PC-3 (cell line): ENCODE data around the gene COL19A1.

Experiments used
- EZH2 ChIP-seq: fragments of 300-600 bp; sonication (generic); IDR thresholded peaks from one replicate; pipeline ENCODE4 v1.6.1; 2017; ENCODE audit warnings: antibody characterized with exemption, mild to moderate bottlenecking, low read length; ENCODE audit not compliant: unreplicated experiment
- TF ChIP-seq, protein P1 (sequence below): fragments of 300-600 bp; sonication (generic); conservative IDR thresholded peaks from 2 replicates; pipeline ENCODE4 v1.5.1; 2017; ENCODE audit warnings: antibody characterized with exemption, low read depth, mild to moderate bottlenecking, low read length

DNA sequence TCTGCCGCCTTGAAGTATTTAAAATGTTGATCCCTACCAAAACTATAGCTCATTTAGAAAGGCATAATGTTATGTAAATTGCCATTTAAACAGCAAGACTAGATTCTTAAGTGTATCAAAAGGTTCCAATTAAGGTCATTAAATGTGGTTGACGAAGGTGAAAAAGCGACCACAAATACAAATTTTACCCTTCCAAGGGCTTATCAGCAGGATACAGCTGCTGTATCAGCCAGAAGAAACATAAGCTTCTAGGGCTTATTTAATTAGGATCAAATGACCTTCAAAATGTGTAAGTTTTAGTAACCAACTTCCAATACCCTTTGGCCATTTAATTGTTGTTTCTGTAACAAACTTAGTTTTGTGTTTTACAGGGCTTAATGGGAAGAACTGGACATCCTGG is 296.6 kb downstream of the COL19A1 start:
- TF ChIP-seq, protein P1, sequence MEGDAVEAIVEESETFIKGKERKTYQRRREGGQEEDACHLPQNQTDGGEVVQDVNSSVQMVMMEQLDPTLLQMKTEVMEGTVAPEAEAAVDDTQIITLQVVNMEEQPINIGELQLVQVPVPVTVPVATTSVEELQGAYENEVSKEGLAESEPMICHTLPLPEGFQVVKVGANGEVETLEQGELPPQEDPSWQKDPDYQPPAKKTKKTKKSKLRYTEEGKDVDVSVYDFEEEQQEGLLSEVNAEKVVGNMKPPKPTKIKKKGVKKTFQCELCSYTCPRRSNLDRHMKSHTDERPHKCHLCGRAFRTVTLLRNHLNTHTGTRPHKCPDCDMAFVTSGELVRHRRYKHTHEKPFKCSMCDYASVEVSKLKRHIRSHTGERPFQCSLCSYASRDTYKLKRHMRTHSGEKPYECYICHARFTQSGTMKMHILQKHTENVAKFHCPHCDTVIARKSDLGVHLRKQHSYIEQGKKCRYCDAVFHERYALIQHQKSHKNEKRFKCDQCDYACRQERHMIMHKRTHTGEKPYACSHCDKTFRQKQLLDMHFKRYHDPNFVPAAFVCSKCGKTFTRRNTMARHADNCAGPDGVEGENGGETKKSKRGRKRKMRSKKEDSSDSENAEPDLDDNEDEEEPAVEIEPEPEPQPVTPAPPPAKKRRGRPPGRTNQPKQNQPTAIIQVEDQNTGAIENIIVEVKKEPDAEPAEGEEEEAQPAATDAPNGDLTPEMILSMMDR, result no peak
- TF ChIP-seq EZH2, result no peak
